Measurements from ENCODE around the gene PARP15.

DNA sequence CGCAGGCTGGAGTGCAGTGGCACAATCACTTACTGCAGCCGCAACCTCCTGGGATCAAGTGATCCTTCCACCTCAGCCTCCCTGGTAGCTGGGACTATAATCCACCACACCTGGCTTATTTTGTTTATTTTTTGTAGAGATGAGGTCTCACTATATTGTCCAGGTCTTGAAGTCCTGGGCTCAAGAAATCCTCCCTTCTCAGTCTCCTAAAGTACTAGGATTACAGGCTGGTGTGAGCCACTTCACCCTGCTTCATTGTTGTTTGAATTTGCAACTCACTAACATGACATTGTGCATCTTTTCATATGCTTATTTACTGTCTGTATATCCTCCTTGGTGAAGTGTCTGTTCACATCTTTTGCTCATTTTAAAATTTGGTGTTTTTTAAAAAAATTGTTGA is 10.1 kb downstream of the PARP15 start:
- TF ChIP-seq CTCF (conservative IDR thresholded peaks at IDR 0.05; ENCODE audit: low read depth in 2 of 2), result no peak
- no peak for TF ChIP-seq ZNF114 (CRISPR knock-in tag; IDR thresholded peaks at IDR 0.05)
- no peak for TF ChIP-seq POLR2AphosphoS5 (IDR thresholded peaks at IDR 0.05; ENCODE audit: low read depth)
- no peak for TF ChIP-seq EZH2phosphoT487 (IDR thresholded peaks at IDR 0.05; ENCODE audit: unreplicated experiment)
- TF ChIP-seq, protein P1, sequence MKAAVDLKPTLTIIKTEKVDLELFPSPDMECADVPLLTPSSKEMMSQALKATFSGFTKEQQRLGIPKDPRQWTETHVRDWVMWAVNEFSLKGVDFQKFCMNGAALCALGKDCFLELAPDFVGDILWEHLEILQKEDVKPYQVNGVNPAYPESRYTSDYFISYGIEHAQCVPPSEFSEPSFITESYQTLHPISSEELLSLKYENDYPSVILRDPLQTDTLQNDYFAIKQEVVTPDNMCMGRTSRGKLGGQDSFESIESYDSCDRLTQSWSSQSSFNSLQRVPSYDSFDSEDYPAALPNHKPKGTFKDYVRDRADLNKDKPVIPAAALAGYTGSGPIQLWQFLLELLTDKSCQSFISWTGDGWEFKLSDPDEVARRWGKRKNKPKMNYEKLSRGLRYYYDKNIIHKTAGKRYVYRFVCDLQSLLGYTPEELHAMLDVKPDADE (IDR thresholded peaks at IDR 0.05), result no peak
- TF ChIP-seq EZH2 (IDR thresholded peaks at IDR 0.05; ENCODE audit: low read depth, unreplicated experiment), result no peak
- no peak for TF ChIP-seq CREB1 (CRISPR knock-in tag; IDR thresholded peaks at IDR 0.05; ENCODE audit: low read depth)
- TF ChIP-seq JUNB (IDR thresholded peaks at IDR 0.05; ENCODE audit: unreplicated experiment), result no peak
- no peak for TF ChIP-seq REST (IDR thresholded peaks at IDR 0.05; ENCODE audit: unreplicated experiment)
- TF ChIP-seq, protein P2, sequence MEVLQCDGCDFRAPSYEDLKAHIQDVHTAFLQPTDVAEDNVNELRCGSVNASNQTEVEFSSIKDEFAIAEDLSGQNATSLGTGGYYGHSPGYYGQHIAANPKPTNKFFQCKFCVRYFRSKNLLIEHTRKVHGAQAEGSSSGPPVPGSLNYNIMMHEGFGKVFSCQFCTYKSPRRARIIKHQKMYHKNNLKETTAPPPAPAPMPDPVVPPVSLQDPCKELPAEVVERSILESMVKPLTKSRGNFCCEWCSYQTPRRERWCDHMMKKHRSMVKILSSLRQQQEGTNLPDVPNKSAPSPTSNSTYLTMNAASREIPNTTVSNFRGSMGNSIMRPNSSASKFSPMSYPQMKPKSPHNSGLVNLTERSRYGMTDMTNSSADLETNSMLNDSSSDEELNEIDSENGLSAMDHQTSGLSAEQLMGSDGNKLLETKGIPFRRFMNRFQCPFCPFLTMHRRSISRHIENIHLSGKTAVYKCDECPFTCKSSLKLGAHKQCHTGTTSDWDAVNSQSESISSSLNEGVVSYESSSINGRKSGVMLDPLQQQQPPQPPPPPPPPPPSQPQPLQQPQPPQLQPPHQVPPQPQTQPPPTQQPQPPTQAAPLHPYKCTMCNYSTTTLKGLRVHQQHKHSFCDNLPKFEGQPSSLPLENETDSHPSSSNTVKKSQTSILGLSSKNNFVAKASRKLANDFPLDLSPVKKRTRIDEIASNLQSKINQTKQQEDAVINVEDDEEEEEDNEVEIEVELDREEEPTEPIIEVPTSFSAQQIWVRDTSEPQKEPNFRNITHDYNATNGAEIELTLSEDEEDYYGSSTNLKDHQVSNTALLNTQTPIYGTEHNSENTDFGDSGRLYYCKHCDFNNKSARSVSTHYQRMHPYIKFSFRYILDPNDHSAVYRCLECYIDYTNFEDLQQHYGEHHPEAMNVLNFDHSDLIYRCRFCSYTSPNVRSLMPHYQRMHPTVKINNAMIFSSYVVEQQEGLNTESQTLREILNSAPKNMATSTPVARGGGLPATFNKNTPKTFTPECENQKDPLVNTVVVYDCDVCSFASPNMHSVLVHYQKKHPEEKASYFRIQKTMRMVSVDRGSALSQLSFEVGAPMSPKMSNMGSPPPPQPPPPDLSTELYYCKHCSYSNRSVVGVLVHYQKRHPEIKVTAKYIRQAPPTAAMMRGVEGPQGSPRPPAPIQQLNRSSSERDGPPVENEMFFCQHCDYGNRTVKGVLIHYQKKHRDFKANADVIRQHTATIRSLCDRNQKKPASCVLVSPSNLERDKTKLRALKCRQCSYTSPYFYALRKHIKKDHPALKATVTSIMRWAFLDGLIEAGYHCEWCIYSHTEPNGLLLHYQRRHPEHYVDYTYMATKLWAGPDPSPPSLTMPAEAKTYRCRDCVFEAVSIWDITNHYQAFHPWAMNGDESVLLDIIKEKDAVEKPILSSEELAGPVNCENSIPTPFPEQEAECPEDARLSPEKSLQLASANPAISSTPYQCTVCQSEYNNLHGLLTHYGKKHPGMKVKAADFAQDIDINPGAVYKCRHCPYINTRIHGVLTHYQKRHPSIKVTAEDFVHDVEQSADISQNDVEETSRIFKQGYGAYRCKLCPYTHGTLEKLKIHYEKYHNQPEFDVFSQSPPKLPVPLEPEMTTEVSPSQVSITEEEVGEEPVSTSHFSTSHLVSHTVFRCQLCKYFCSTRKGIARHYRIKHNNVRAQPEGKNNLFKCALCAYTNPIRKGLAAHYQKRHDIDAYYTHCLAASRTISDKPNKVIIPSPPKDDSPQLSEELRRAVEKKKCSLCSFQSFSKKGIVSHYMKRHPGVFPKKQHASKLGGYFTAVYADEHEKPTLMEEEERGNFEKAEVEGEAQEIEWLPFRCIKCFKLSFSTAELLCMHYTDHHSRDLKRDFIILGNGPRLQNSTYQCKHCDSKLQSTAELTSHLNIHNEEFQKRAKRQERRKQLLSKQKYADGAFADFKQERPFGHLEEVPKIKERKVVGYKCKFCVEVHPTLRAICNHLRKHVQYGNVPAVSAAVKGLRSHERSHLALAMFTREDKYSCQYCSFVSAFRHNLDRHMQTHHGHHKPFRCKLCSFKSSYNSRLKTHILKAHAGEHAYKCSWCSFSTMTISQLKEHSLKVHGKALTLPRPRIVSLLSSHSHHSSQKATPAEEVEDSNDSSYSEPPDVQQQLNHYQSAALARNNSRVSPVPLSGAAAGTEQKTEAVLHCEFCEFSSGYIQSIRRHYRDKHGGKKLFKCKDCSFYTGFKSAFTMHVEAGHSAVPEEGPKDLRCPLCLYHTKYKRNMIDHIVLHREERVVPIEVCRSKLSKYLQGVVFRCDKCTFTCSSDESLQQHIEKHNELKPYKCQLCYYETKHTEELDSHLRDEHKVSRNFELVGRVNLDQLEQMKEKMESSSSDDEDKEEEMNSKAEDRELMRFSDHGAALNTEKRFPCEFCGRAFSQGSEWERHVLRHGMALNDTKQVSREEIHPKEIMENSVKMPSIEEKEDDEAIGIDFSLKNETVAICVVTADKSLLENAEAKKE (CRISPR knock-in tag; IDR thresholded peaks at IDR 0.05), result no peak
